ENCODE data around the gene STXBP2.

Gene STXBP2

DNA sequence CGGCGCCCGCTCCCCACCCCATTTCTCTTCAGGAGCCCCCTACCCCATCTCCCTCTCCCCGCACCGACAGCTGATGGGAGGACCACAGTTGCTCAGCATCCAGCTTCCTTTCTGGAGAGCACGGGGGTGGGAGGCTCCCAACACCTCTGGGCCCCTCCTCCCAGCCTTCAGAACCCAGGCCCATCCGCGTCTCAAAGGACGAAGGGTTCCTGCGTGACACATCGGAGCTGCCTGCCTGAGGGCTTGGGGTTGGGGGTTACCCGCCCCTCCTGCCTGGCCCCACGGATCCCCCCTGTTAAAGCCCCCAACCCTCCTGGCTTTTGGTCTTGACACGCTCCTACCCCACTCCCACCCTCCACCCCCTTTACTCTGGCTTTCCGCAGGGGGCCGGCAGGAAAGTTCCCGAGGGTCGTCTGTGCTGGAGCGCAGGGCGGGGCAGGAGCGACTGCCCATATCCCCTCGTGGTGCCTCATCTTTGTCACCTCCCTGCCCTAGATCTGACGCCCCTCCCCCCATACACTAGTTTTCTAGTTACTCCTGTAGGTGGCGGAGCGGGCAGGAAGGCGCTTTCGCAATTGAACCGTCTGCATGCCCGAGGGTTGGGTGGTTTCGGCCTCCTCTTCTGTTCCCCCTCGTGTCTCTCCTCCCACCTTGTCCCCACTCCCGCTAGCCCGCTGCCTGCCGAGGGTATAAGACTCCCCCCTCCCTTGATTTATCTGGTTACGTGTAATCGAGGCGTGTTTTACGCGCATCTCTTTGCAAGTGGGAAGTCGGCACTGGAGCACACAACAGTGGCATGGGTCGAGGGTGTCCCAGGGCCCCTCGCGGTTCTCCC, 44.6 kb downstream of the STXBP2 start:
- no peak for DNase-seq

DNA sequence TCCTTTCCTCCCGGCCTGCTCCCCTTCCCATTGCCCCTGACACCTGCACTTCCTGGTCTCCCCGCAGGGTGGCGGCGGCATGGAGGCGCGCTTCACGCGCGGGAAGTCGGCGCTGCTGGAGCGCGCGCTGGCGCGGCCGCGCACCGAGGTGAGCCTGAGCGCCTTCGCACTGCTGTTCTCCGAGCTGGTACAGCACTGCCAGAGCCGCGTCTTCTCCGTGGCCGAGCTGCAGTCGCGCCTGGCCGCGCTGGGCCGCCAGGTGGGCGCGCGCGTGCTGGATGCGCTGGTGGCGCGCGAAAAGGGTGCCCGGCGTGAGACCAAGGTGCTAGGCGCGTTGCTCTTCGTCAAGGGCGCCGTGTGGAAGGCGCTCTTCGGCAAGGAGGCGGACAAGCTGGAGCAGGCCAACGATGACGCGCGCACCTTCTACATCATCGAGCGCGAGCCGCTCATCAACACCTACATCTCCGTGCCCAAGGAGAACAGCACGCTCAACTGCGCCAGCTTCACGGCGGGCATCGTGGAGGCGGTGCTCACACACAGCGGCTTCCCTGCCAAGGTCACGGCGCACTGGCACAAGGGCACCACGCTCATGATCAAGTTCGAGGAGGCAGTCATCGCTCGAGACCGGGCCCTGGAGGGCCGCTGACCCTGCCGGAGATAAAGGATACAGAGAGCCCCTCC, 45.4 kb downstream of the STXBP2 start:
- DNase-seq, result no peak

DNA sequence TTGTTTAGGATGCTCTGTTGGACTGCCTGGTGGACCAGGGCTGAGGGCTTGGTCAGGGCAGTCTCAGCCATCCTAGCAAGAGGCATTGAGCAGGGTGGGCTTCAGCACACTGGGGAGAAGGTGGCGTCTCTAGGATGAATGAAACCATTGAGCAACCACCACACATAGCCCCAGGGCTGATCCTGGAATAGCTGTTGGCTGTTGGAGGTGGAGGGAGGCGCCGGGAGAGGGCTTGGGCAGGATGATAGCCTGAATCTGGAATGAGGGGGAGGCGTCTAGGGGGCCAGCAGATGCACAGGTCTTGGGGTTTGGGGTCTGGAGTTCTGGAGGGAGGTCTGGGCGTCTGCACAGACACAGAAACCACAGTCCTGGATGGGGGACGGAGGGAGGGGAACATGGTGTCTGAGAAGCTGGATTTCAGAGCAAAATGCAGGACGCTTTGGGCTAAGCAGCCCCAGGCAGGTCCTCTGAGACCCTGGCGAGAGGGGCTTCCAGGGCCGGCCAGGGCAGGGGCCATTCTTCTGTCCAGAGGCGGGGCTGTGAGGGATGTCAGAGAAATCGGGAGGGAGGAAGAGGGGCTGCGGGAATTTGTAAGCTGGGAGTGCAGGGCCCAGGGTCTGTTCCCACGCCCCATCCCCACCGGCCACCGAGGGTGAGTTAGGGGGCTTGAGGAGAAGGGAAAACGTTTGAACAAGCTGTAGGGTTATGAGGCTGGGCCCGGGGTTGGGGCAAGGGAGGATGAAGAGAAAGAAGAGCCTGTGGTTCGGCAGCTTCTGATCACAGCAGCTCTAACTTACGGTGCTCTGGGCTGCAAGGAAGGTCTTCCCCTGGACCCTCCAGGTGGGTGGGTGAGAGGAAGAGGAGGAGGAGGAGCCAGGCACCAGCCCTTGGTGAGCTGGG, 48.9 kb downstream of the STXBP2 start:
- no peak for DNase-seq

DNA sequence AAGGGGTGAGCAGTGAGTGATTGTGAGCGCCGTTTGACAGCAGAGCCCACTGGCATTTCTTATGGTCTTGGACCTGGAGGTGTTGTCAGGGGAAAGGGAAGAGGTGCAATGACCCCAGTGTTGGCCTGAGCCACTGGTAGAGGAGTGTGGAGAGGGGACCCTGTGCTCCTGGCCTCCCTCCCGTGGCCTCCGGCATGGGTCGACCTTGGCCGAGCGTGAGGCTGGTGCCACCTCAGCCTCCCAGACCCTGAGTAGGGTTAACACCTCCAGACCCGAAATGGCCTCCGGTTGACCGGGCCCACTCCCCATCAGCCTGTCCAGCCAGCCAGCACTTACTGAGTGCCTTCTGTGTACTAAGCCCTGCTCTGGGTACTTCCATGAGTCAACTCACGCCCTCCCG, 50.3 kb downstream of the STXBP2 start:
- DNase-seq, result no peak

DNA sequence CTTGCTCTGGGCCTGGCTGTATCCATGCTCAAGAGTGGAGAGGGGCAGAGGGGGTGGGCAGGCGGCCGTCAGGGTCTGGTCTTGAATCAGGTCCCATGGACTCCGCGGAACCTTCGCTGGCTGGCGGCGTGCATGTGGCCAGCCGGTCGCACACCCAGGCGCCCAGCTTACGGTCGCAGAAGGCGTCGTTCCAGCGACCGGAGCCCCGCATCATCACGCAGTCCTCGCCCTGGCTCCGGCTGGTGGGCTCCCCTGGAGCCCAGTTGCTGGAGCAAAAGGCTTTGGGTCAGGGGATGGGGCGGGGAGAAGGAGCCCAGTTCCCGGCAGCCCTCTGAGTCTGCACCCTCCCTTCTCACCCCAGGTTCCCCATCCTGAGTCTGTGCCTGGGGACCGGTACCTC, 52.3 kb downstream of the STXBP2 start:
- no peak for DNase-seq

DNA sequence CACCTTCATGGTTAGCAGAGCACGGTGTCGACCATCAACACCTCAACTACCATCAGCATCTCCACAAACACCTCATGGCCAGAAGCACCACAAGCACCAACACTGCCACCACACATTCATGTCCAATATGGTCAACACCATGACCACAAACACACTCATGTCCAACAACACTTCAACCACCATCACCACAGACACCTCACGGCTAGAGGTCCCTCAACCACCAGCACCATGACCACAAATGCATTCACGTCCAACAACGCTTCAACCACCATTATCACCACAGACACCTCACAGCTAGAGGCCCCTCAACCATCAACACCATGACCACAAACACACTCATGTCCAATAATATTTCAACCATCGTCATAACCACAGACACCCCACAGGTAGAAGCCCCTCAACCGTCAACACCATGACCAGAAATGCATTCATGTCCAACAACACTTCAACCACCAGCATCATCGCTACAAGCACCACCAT, 53.9 kb downstream of the STXBP2 start:
- DNase-seq, result no peak

DNA sequence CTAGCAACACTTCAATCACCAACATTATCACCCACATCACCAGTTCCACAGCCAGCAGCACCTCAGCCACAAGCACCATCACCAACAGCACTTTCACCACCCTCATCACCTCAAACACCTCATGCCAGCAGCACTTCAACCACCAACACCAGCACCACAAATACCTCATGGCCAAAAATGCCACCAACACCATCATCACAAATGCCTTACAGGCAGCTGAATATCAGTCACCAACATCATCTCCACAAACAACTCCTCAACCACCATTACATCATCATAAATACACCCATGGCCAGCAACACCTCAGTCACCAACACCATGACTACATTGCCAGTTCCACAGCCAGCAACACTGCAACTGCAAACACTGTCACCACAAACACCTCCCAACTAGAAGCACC, 54.6 kb downstream of the STXBP2 start:
- DNase-seq, result no peak

DNA sequence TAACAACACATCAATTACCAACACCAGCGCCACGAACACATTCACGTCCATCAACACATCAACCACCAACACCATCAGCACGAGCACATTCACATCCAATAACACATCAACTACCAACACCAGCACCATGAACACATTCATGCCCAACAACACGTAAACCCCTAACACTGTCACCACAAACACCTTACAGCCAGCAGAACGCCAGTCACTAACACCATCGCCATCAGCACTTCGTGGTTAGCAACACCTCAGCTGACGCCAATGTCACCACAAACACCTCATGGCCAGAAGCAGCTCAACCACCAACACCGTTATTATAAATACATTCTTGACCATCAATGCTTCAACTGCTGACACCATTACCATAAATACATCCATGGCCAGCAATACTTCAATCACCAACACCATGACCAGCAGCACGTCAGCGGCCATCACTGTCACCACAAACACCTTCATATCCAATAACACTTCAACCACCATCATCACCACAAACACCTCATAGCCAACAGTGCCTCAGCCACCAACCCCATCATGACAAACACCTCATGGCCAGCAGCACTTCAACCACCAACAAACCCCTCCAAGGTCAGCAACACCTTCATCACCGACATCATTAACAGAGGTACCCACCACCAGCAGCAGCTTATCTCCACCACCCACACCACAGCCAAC, 55.6 kb downstream of the STXBP2 start:
- DNase-seq, result no peak

DNA sequence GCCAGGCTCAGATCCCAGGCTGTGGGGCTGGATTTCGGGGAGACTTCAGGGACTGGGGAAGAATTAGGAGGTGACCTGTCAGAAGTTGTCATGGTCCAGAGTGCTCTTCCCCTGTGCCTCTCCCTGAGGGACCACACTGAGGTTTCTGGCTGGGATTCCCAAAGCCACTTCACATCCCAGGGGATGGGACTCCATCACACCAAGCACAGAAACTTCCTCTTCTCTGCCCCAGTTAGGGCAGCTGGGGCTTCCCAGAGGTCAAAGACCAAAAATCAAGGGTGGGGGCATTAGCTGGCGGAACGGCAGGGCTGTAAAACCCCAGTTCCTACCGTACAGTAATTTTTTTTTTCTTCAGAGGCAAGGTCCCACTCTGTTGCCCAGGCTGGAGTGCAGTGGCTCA, 57.6 kb downstream of the STXBP2 start:
- no peak for DNase-seq
